ENCODE measurements around the gene ISM1.

DNA sequence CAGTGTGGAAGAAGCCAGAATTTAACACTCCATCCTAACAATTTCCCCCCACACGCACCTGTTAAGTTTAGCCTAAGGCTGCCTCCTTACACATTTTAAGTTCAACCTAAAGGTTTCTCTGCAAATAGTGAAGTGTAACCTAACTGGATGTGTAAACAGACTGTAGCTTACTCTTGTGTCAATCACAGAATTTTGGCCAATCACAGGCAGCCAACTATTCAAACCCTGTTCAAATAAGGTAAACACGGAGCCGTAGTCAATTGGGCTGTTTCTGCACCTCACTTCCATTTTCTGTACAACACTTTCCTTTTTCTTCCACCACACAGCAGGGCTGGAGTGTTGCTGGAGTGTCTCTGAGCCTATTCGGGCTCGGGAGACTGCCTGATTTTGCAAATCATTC is 92.1 kb downstream of the ISM1 start:
- no peak for TF ChIP-seq EZH2 (IDR thresholded peaks at IDR 0.05; ENCODE audit: low read depth, unreplicated experiment)
- no peak for TF ChIP-seq EZH2phosphoT487 (IDR thresholded peaks at IDR 0.05; ENCODE audit: unreplicated experiment)
